GM19324 (cell line): ENCODE results near the gene PTCD1.
"Not testable (repeated sequence)": the region's sequence is repeated elsewhere in the genome, so short reads cannot be mapped to it uniquely, and the experiment has no call there.

Experiments used
- ATAC-seq: cut with Tn5 transposase; IDR thresholded peaks from one replicate; pipeline ENCODE4 v1.9.1; 2021; ENCODE audit warnings: mild to moderate bottlenecking, moderate library complexity; ENCODE audit not compliant: unreplicated experiment, low FRiP score

The PTCD1 gene

GRCh38 chr7:99452541-99452940, 13.9 kb upstream of the PTCD1 start:
- no peak for ATAC-seq

DNA sequence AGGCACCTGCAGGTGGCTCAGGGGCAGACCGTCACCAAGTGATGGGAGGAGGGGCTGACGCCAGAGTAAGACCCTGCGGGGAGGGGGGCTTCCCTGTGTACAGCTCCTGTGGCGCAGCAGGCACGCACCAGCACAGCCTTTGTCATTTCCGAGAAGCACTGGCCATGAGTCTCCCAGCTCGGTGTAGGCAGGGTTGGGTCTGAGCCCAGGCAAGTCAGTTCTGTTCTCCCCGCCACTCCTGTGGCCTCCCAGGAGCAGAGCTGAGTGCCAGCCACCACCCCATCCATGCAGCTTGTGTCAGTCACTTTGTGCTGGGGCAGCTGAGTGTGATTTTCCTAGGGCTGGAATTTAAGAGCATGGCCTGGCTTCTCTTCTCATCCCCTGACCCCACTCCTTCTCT, 13.3 kb upstream of the PTCD1 start:
- ATAC-seq, result no peak

DNA sequence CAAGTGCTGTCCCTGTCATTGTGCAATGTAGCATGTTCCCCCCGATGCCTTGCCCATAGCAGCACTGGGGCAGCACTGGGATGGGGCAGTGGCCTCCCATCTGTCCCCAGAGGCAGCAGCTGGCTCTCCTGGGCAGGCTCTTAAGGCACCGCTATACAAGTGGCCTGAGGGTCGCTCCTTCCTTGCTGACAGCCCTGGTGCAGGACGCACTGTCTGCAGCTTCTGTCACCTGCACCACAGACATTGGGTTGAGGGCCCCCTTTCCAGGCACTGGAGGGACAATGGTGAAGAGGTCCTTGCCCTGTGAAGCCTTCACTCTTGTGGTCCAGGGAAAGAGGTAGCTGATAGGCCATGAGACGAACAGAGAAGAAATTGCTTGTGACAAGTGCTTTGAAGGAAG, 10.7 kb upstream of the PTCD1 start:
- ATAC-seq, result no peak

DNA sequence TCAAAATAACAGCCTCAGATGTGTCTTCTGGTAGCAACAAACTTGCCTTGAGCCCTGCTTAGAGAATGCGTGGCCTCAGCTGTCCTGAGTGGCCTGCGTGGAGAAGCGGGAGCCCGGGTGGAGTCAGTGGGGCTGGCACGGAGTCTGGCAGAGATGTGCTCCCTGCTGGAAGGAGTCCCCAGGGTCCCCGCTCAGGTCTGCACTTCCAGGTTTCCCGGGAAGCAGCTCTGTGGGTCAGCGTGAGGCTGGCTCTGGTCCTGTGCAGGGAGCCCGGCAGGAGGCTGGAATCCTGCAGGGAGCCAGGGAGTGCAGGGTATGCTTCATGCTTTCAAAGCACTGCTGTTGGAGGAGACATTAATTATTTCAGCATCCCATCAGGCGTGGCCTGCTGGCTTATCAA, 10.3 kb upstream of the PTCD1 start:
- ATAC-seq, result no peak

DNA sequence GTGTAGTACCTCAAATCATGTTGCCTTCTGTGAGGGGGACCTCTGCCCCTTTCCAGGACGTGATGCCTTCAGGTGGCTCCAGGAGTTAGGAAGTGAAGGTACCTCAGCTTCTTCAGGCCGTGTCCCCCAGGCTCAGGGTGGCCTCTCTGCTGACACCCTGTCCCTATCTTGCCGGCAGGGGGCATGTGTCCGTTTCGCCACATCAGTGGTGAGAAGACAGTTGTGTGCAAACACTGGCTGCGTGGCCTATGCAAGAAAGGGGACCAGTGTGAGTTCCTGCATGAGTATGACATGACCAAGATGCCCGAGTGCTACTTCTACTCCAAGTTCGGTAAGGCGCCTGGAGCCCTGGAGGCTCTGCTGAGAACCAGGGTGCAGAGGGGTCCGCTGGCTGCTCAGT, 9.3 kb upstream of the PTCD1 start:
- ATAC-seq, result no peak

DNA sequence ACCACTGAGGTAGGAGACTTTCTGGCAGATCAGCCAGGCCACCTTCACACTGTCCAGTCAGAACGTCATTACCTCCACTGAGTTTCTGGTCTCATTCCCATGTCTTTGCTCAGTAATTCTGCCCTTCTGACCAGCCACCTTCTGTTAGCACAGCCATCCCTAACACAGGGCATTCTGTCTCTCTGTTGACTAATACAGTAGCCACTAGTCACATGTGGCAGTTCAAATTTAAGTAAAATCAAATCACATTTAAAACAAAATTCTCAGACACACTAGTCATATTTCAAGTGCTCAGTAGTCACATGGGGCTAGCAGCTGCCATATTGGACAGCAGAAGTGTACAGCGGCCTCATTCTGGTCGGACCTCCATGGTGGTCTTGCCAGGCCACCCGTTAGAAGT, 7.5 kb upstream of the PTCD1 start:
- ATAC-seq, result no peak

- no peak for ATAC-seq
Observed at GRCh38 chr7:99440195-99440594, 1.6 kb upstream of the PTCD1 start.

- ATAC-seq, result peak; percentile 9
Observed at GRCh38 chr7:99437946-99438572, 539 bp downstream of the PTCD1 start.

DNA sequence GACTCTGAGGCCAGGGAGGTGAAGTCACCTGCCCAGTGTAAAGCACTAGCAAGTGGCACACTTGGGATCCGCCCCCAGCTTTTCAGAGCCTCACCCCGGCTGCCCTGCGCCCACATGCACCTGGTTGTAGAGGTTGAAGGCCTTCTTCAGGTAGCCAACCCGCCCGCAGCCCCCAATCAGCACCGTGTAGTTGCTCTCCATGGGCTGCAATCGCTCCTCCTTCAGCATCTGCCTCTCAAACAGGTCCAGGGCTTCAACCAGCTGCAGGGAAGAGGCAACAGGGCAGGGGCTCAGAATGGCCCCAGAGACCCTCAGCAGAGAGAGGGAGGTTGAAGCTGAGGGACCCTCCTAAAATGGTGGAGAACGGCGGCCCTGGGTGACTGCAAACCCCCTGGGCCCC, 5.4 kb downstream of the PTCD1 start:
- ATAC-seq, result no peak

DNA sequence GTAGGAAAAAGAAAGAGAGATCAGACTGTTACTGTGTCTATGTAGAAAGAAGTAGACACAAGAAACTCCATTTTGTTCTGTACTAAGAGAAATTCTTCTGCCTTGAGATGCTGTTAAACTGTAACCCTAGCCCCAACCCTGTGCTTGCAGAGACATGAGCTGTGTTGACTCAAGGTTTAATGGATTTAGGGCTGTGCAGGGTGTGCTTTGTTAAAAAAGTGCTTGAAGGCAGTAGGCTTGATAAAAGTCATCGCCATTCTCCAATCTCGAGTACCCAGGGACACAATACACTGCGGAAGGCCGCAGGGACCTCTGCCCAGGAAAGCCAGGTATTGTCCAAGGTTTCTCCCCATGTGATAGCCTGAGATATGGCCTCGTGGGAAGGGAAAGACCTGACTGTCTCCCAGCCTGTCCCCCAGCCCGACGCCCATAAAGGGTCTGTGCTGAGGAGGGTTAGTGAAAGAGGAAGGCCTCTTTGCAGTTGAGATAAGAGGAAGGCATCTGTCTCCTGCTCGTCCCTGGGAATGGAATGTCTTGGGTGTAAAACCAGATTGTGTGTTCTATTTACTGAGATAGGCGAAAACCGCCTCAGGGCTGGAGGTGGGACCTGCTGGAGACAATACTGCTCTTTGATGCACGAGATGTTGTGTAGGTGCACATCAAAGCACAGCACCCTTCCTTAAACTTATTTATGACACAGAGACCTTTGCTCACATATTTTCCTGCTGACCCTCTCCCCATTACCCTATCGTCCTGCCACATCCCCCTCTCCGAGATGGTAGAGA, 6.7 kb downstream of the PTCD1 start:
- not testable (repeated sequence) for ATAC-seq

DNA sequence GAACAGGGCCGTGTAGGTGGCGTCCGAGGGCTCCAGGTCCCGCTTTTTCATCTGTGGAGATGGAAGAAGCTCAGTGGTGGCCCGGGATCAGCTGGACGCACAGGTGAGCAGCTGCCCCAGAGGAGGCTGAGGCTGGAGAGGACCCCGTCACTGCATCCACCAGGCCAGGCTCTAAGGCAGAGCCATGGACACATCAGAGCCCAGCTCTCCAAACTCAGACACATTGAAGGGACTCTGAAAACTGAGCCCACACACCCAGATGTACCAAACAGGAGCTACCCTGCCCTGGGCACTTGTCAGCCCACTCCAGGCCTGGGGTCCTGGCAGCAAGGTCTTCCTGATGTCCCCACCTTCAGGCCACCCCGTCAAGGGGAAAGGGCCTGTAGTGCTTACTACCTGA, 8.8 kb downstream of the PTCD1 start:
- no peak for ATAC-seq

- ATAC-seq, result no peak
Observed at GRCh38 chr7:99428972-99429566, 9.5 kb downstream of the PTCD1 start.

GRCh38 chr7:99424932-99425730, 13.5 kb downstream of the PTCD1 start:
- ATAC-seq, result no peak

DNA sequence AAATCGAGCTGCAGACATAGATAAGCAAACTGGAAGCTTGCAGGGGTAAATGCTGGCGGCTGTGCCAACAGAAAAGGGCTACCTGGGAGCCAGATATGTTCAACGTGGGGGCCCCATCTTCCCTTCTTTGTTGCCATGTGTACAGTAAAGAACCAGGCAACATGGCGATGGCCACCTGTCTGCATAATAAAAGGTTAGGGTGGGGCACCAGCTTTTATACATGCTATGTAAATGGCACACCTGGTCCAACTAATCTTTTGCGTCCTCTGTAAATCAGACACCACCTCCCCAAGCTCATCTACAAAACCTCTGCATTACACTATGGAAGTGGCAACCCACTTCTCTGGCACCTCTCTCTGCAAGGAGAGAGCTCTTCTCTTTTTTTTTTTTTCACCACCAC, 16.0 kb downstream of the PTCD1 start:
- no peak for ATAC-seq

- ATAC-seq, result no peak
Observed at GRCh38 chr7:99422186-99422585, 16.4 kb downstream of the PTCD1 start.

DNA sequence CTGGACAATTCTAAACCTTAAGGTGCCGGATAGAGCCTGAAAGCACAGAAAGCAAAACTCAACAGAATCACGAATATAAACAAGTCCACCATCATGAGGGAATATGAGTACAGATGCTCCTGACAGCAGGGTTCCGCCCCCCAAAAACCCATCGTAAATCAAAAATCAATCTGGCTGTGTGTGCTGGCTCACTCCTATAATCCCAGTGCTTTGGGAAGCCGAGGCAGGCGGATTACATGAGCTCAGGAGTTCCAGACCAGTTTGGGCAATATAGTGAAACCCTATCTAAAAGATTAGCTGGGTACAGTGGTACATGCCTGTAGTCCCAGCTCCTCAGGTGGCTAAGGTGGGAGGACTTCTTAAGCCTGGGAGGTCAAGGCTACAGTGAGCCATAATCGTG, 17.6 kb downstream of the PTCD1 start:
- ATAC-seq, result no peak

DNA sequence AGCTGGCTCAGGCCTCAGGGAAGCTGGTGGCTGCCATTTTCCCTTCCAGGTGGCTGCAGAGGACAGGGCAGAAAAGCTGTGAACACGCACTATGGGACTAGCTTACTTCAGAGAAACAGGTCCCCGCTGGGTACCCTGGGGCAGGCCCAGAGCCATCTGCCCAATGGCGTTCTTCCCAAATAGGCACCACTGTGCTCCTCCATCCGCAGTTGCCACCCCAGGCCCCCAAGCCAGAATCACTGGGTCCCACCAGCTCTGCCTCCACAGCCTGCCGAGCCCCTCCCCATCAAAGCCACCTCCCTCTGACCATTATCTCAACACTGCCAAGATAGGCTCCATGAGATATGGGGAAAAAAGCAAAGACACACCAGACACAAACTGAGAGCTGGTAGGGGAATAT, 18.4 kb downstream of the PTCD1 start:
- ATAC-seq, result no peak

DNA sequence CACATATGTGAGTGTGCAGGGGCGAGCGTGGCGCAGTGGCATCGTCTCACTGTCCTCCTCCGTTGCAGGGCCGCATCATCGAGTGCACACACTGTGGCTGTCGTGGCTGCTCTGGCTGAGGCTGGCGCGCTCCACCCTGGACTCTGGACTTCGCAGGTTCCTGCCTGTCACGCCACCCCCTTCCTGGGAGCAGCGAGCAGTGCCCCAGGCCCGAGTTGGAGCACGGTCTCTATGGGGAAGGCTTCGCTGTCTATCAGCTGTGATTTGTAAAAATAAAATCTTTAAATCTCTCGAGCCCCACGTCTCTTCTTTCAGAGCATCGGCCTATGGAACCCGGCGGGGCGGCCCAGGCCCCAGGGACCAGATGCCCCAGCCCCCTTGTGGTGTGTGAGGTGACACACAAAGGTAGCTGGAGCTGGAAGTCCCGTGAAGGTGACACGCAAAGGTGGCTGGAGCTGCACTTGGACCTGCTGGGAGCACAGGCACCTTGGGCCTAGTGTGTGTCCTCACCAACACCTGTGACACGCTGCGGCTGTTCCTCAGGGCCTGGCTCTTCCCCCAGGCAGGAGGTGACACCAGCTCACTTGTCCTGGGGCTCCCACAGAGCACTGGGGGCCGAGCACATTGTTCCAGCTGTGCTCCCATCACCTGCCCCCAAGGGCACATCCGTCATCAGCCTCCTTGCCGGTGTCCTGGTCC, 19.1 kb downstream of the PTCD1 start:
- ATAC-seq, result no peak

DNA sequence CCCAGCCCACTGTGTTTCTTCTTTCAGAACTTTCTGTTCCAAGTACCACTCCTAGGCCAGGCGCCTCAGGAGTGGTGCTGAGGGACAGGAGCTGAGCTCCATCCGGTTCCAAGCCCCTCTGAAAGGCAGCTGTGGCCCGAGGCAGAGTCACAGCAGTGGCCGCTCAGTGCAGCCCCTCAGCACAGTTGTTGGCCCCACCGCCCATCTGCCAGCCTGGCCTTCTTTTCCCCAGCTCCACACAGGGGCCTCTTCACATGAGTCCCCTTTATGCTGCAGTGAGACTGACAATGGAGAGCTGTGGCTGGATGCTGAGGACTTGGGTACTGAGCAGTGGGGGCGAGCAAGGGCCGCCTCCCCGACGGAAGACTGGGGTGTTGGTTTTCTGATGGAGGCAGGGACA, 20.3 kb downstream of the PTCD1 start:
- ATAC-seq, result no peak

GRCh38 chr7:99415513-99416127, 23.0 kb downstream of the PTCD1 start:
- ATAC-seq, result not testable (repeated sequence)
